NK-92 treated with Interleukin-12 subunit alpha and Interleukin-12 subunit beta, amount 100 ng/mL, for 24 hours (cell line): ENCODE results near the gene ITPKC.
"Not testable (repeated sequence)": the region's sequence is repeated elsewhere in the genome, so short reads cannot be mapped to it uniquely, and the experiment has no call there.

ENCODE experiments used
- DNase-seq: peaks from one replicate; lab custom pipeline; 2025; lab: John Stamatoyannopoulos, UW

The ITPKC gene

DNA sequence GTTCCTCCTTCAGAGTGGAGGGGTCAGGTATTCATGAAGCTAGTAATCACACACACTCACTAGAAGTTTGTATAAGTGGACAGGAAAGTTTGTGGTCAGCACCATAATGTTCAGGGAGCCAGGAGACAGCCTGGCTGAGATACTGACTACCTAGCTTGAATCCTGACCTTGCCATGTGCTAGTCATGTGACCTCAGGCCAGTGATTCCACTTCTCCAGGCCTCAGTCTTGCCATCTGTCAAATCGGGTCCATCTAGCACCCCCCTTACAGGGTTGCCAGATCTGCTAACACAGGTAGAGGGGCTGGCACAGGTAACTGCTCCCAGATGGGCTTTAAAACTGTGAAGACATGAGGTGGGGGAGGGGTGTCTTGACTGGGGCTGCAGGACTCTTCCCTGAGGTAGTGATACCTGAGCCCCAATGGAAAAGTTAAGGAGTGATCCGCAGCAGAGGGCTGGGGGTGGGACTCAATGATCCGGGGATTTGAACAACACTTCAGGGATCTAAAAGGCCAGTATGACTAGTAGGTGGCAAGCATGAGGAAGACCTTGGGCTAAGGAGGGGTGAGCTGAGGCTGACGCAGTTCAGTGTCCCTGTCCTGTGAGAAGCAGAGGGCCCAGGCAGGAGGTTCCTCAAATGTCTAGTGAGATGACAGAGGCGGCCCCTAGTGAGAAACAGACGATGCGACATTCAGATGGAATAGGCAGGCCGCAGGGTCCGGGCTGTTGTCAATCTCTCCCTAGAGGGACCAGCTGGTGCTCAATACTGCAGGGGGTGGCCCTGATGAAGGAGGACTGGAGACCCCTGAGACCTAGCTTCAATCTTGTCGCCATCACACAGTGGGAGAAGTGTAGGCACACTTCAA is 24.8 kb downstream of the ITPKC start:
- no peak for DNase-seq

DNA sequence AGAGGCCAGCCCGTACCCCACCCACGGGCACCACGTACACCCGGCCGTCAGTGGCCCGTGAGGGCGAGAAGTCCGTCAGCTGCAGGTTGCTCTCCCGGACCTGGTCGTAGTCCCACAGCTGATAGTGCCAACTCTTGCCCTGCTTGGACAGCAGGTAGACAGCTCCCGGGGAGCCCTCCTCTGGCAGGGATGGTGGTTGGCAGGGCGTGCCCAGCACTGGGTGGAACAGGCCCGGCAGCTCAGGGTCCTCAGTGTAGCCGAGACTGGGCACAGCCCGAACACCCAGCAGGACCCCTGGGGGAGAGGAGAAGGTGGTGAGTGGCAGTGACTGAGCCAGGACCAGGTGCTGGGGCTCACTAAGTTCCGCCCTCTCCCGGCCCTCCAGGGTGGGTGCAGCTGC is 25.6 kb downstream of the ITPKC start:
- no peak for DNase-seq

DNA sequence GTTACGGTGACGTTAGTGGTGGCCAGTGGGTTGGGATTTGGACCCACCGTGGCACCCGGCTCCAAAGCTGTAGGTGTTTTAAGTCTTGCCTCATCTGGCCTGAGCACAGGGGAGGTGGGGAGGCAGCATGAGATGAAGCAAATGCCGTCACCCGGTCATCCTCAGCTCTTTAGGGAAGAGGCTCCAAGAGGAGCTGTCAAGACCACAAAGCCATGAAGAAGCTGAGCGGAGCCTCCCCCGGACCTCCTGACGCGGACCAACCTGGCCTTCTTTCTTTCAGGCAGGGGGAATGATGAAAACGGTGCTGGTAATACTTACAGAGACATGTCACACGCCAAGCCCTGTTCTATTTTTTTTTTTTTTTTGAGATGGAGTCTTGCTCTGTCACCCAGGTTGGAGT is 26.0 kb downstream of the ITPKC start:
- no peak for DNase-seq

DNA sequence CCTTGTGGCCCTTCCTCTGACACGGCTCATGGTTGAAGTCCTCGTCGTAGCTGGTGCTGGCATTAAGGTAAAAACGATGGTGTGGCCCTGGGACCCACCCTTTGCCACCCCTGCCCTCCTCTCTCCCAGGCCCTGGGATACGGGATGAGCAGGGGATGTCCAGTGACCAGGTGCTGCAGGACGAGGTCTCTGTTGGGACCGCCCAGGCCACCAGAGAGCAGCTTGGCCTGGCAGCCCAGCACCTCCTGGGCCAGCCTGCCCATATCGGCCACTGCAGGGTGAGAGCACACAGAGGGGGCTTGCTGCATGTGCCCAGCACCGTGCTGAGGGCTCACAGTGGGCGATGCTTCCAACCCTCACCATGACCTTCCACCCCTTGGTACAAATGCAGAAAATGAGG is 27.0 kb downstream of the ITPKC start:
- no peak for DNase-seq

DNA sequence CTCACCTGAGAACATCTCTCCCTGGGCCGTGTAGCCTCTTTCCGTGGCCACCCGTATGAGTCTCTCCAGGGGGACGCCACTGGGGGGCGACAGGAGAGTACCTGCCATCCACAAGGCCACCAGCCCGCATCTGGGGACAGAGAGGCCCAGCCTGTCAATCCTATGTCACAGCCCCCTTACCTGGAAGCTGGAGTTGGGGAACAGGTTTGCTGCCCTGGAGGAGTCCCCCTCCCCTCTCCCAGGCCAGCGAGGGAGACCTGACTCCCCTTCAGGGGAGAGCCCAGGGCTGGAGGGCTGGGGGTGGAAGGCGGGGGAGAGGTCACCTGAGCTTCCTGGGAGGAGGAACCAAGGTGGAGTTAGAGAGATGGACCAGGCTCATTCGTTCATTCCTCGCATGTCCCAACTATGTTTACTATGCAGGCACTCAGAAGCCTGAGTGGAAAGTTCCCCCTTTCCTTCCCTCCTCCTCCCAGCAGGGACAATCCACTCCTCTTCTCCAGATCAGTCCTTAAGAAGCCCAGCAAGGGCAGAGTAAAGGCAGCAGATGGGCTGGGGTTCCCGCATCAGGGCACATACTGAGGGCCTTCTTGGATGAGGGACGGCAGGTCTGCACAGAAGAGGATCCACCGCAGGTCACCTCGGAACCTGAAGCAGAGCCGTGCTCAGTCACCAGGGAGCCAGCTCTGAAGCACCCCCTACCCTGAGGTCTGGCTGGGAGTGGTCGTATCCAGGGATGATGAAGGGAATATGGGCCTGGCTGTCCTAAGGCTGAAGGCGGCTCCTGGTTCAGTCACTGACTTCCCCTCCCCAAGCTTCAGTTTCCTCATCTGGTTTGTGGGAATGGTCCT is 27.9 kb downstream of the ITPKC start:
- DNase-seq = no peak

DNA sequence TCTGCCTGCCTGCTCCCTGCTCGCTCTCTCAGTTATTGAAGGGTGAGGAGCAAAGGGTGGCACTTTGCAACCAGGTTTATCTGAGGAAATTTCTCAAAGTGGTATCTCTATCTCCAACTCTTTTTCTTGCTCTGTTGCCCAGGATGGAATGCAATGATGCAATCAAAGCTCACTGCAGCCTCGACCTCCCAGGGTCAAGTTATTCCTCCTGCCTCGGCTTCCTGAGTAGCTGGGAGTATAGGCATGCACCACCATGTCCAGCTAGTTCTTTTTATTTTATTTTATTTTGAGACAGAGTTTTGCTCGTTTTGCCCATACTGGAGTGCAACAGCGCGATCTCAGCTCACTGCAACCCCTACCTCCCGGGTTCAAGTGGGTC is 28.5 kb downstream of the ITPKC start:
- no peak for DNase-seq

DNA sequence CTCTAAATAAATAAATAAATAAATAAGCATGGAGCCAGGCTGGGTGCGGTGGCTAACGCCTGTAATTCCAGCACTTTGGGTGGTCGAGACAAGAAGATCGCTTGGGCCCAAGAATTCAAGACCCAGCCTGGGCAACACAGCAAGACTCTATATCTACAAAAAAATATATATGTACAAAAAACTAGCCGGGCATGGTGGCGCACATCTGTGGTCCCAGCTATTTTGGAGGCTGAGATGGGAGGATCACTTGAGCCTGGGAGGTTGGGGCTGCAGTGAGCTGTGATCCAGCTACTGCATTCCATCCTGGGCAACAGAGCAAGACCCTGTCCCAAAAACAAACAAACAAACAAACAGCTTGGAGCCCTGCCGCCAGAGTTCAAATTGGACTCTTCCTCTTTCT is 30.6 kb downstream of the ITPKC start:
- DNase-seq = no peak

DNA sequence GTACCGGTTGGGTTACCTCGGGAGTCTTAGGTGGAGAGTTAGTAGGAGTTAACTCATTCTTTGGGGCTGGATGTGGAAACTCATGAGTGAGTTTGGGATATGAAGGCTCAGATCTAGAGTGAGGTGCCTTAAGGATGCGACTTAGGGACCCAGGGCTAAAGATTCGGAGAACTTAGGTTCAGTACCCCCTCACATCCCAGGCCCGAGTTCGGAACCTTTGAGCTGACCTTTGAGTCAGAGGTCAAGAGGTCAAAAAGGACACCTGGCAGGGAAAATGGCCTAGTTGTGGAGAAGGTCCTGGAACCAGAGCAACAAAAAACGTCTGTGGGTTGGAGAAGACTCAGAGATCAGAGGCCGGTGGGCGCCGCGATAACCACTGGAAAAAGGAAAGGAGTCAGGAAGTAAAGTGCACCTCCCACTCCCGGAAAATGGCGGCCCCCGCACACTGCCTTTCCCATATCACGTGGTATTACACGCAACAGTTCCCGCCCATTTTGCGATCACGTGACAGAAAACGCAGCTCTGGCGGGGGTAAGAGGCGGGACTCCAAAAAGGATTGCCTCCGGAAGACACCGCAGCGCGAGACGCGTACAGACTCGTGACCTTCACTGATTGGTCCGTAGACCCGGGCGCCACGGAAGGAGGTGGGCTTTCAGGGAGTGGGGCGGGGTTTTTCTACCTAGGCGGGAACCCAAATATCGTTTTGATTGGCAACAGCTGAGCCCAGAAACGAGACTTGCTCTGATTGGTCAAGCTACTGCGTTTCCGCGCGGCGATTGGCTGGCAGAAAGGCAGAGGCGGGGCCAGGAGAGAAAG is 33.4 kb downstream of the ITPKC start, which contains the start of gene ACTMAP:
TSS of gene ACTMAP (minus strand) at position 420 of the 816 bp plus-strand sequence. CDS start 674 bp downstream, outside the sequence.
- DNase-seq = peak; percentile 99

DNA sequence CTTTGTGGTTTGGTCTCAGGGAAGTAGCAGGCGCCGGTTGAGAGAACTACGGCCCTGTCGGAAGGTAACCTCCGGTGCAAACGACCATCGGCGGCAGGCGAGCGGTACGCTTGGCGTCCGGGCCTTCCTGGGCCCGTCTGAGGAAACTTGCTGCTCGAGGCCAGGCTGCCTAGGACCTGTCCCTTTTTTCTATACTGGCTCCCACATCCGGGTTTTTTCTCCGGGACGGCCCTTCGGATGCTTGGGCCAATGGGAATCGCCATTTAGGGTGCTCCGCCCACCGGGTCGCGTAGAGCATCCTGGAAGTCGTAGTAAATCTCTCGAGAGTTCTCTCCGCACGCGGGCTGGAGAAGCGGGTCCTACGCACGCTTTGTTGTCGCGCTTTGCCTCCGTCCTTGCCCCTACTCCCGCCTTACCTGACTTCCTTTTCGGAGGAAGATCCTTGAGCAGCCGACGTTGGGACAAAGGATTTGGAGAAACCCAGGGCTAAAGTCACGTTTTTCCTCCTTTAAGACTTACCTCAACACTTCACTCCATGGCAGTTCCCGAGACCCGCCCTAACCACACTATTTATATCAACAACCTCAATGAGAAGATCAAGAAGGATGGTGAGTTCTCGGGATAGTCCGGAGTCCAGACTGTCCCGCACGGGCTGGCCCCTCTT is 34.1 kb downstream of the ITPKC start, which contains the start of gene SNRPA:
TSS of gene SNRPA (plus strand) at position 330 of the 664 bp plus-strand sequence. CDS start at position 536, 206 bp downstream.
- peak; percentile 93 for DNase-seq

DNA sequence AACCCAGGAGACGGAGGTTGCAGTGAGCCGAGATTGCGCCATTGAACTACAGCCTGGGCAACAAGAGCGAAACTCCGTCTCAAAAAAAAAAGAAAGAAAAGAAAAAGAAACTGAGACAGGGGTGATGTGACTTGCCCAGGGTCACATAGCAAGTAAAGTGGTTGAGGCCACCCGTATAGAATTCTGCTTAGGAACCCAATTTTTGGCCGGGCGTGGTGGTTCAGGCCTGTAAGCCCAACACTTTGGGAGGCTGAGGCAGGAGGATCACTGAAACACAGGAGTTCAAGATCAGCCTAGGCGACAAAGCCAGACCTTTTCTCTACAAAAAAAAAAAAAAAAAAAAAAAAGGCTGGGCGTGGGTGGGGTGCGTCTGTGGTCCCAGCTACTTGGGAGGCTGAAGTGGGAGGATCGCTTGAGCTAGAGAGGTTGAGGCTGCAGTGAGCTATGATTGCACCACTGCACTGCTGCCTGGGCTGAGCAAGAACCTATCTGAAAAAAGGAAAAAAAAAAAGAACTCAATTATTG is 35.4 kb downstream of the ITPKC start:
- no peak for DNase-seq

DNA sequence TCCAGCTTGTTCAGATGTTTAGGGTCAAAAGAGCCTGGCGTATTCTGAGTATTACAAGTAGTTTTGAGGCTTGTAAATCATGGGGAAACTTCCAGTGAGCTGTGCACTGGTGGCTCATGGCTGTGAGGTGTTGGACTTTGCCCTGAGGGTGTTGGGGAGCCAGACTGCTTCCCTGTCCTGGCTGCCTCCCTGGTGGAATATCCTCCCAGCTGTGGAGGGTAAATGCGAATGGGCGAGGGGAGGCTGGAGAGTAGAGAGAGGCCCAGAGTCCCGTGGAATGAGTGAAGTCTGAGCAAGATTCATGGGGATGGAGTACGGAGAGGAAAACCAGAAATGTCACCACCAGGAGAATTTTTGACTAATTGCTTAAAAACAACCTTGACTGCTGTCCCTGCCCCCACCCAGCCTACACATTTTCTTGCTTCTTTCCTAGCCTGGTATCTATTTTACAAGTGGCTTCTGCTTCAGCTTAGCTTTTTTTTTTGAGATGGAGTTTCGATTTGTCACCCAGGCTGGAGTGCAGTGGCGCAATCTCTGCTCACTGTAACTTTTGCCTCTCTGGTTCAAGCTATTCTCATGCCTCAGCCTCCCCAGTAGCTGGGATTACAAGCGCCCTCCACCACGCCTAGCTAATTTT is 37.8 kb downstream of the ITPKC start:
- DNase-seq = peak; percentile 19

DNA sequence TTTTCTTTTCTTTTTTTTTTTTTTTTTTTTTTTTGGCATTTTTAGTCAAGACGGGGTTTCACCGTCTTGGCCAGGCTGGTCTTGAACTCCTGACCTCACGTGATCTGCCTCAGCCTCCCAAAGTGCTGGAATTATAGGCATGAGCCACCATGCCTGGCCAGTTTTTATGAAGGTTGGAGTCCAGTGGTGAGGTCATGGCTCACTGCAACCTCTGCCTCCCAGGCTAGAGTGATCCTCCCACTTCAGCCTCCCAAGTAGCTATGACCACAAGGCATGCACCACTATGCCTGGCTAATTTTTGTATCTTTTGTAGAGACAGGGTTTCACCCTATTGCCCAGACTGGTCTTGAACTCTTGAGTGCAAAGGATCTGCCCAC is 38.3 kb downstream of the ITPKC start:
- DNase-seq = no peak

DNA sequence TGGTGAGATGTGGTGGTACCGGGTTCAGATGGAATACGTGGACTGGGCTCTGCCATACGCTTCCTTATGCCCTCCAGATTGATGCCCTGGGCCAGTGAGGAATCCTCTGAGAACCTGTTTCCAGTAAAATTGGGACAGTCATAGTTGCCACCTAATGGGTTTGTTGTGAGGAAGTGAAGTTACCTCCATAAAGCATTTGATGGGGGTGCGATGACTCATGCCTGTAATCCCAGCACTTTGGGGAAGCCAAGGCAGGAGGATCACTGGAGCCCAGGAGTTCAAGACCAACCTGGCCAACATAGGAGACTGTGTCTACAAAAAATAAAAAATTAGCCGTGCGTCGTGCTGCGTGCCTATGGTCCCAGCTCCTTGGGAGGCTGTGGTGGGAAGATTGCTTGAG is 38.9 kb downstream of the ITPKC start:
- DNase-seq = no peak

DNA sequence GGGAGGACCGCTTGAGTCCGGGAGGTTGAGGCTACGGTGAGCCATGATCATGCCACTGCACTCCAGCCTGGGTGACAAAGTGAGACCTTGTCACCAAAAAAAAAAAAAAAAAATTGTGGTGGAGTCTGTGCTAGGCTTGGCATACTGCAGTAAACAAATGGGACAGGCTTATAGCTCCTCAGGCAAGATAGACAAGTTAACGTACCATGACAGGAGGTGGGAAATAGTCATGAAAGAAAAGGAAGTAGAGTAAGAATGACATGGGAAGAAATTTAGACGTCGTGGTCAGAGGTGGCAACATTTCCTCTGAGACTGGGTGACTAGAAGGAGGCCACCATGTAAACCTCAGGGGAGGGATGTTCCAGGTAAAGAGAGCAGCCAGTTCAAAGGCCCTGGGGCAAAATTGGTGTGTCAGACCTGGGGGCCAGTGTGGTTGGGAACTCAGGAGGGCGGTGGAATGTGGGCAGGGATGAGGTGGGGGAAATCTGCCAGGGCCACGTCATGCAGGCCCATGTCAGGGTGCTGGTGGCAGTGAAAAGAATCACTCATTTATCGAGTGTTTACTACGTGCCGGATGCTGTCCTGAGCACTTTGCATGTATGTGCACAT is 39.7 kb downstream of the ITPKC start:
- DNase-seq = no peak

DNA sequence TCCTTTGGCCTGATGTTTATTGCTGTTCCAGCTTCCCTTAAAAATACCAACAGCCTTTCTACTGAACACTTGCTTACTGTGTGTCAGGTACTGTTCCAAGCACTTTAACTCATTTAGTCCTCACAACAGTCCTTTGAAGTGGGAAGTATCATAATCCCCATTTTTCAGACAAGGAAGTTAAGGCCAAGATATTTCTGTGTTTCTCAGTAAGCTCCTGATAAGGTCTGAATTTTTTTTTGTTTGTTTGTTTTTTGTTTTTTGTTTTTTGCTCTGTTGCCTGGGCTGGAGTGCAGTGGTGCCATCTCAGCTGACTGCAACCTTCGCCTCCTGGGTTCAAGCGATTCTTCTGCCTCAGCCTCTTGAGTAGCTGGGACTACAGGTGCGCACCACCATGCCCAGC is 41.6 kb downstream of the ITPKC start:
- DNase-seq = no peak

DNA sequence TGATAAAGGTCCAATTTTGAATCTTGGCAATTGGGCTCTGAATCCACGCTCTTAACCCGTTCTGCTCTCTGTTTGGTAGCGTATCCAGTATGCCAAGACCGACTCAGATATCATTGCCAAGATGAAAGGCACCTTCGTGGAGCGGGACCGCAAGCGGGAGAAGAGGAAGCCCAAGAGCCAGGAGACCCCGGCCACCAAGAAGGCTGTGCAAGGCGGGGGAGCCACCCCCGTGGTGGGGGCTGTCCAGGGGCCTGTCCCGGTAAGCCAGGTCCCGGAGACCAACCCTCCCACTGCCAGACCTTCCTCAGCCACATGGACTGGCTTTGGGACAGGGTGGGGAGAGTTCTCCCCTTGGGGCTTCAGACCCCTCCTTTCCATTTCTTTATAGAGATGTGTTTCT is 42.4 kb downstream of the ITPKC start:
- no peak for DNase-seq

DNA sequence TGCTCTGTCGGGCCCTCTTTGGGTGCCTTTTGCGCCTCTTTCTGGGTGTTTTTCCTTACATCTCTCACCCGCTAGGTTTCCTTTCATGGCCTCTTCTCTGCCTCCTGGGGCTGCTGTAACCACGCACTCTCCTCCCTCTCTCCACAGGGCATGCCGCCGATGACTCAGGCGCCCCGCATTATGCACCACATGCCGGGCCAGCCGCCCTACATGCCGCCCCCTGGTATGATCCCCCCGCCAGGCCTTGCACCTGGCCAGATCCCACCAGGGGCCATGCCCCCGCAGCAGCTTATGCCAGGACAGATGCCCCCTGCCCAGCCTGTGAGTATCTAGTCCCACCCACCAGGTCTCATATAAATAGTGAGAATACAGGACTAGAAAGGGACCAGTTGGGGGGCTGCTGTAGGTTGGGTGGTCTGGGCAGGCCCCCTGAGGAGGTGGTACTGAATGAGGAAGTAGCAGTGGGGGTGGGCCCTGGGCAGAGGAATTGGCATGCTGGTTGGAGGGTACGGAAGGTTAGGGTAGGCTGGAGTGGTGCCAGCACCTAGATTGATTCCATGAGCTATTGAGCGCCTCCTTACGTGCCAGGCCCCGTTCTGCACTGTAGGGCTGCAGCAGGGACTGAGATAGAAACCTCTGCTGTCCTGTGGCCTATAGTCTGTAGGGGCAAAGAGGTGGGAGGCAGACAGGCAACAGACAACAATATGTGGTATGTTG is 46.0 kb downstream of the ITPKC start:
- no peak for DNase-seq

DNA sequence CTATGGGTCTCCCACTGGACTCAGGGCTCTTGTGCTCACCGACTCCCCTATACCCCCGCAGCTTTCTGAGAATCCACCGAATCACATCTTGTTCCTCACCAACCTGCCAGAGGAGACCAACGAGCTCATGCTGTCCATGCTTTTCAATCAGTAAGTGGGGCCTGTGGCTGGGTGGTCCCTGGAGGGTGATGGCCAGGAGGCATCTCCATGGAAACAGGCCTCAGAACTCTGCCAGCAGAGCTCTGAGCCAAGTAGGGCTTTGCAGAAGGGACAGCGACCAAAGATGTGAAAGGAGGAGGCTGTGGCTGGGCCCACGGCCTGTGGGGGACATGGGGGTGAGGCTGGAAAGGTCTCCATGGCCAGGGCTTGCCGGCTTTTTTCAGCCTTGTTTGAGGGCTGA is 46.6 kb downstream of the ITPKC start:
- DNase-seq = no peak

DNA sequence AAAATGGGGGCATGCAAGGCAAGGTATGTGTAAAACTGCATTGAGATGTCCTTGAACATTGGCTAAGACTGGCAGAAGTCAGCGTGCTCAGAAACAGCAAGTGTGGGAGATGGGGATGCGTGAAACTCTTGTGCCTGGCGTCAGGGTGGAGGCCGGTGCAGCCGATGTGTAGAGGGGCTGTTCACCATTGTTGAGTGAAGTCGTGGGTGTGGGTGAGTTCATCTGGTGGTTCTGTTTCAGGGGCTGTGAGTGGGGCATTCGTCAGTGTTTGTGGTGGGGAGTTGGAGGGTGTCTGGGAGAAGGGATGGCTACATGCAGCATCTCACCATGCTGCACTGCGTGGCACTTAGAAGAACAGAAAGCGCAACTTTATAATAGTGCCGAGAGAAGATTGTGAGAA is 47.1 kb downstream of the ITPKC start:
- DNase-seq = no peak

DNA sequence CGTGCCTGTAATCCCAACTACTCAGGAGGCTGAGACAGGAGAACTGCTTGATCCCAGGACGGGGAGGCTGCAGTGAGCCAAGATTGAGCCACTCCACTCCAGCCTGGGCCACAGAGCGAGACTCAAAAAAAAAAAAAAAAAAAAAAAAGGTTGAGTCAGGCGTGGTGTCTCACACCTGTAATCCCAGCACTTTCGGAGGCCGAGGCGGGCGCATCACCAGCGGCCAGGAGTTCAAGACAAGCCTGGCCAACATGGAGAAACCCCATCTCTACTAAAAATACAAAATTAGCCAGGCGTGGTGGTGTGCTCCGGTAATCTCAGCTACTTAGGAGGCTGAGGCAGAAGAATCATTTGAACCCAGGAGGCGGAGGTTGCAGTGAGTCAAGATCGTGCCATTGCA is 49.5 kb downstream of the ITPKC start:
- DNase-seq = not testable (repeated sequence)
